ENCODE results near the gene WNT3A.

WNT3A gene

DNA sequence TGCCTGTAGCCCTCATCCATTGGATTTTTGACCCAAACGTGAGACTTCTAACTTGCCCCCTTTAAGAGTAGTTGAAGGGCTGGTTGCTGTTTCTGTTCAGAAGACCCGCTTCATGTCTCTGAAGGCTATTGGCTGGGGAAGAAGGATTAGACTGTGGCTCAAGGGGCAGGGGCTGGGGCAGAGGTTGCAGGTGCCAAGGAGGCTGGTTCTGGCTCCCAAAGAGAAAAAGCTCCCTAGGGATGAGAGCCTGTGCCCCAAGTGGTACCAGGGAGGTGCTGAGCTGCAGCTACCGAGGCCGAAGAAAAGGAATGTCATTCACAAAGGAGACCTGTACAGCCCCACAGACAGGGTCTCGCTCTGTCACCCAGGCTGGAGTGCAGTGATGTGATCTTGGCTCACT lies 5.8 kb downstream of the WNT3A start:
- no peaks in the 10 kb centered on the region for H3K4me1 ChIP-seq
- TF ChIP-seq CTCF (IDR thresholded peaks at IDR 0.05) = no peak
- H3K27me3 ChIP-seq (ENCODE audit: control insufficient read depth, insufficient read depth, low read length) = peaks cover 3% of the 10 kb centered on the region
- no peaks in the 10 kb centered on the region for H3K36me3 ChIP-seq (ENCODE audit: control insufficient read depth, insufficient read depth, low read length)
- no peaks in the 10 kb centered on the region for H3K9me3 ChIP-seq (ENCODE audit: control insufficient read depth, low read length)
- no peak overlapping the region for H3K9ac ChIP-seq
- H2AFZ ChIP-seq = no peak overlapping the region
- H3K4me2 ChIP-seq (ENCODE audit: low read length) = no peak overlapping the region
- no peak overlapping the region for H3K4me3 ChIP-seq (ENCODE audit: low read depth, low read length)
- H3K27ac ChIP-seq = no peak overlapping the region
- H3K79me2 ChIP-seq = no peaks in the 10 kb centered on the region

- Histone ChIP-seq H3K4me1 (no peaks in the 10 kb centered on the region), H2AFZ (no peak overlapping the region), H3K27me3 (ENCODE audit: control insufficient read depth, insufficient read depth, low read length) (peaks cover 3% of the 10 kb centered on the region), H3K4me2 (ENCODE audit: low read length) (no peak overlapping the region), H3K9ac (no peak overlapping the region), H3K79me2 (no peaks in the 10 kb centered on the region), H3K4me3 (ENCODE audit: low read depth, low read length) (no peak overlapping the region), H3K9me3 (ENCODE audit: control insufficient read depth, low read length) (no peaks in the 10 kb centered on the region), H3K36me3 (ENCODE audit: control insufficient read depth, insufficient read depth, low read length) (no peaks in the 10 kb centered on the region), H3K27ac (no peak overlapping the region)
- no peak for TF ChIP-seq CTCF (IDR thresholded peaks at IDR 0.05)
Measured at GRCh38 chr1:228013131-228013934, 6.5 kb downstream of the WNT3A start.

DNA sequence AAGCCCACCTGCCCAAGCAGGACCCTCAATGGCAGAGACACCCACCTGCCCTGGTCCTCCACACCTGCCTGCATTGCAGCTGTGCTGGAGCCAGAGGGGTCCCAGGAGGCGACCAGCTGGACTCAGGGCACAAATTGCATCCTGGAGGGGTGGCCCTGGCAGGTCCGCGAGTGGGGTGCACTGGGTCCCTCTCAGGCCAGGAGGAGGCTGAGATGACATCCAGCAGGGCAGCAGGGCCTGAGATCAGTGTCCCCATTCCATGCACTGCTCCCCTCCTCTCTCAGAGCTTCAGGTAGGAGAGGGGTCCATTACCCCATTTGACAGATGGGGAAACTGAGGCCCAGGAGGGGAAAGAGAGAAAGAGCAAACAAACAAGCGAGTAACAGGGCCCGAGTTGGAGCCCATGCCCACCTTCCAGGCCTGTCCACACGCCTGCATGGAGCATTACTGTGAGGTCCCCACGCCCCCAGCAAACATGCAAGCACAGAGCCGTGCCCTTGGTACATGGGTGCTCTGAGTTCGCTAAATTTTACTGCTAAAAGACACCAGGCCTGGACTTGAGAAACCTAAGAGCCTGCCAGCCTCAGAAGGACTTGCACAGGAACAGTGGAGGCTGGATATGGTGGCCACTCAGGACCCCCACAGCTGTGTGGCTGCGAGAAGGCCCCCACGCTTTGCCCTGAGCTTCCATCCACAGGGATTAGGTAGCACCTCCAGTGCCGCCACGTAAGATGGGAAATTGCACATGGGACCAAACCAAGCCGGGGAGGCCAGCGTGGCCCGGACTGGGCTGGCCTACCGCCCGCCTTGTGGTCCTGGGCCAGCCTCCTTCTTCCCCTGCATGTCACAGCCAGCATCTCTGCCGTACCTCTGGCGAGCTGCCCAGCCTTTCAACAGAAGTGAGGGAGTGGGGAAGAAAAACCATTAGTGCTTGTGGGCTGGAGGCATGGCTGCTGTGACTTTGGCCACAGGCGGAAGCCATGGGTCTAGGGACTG lies 7.4 kb downstream of the WNT3A start:
- H3K9ac ChIP-seq = no peak overlapping the region
- no peaks in the 10 kb centered on the region for H3K9me3 ChIP-seq (ENCODE audit: control insufficient read depth, low read length)
- TF ChIP-seq CTCF (IDR thresholded peaks at IDR 0.05) = no peak
- no peak overlapping the region for H2AFZ ChIP-seq
- no peaks in the 10 kb centered on the region for H3K36me3 ChIP-seq (ENCODE audit: control insufficient read depth, insufficient read depth, low read length)
- H3K4me3 ChIP-seq (ENCODE audit: low read depth, low read length) = no peak overlapping the region
- no peaks in the 10 kb centered on the region for H3K27me3 ChIP-seq (ENCODE audit: control insufficient read depth, insufficient read depth, low read length)
- no peaks in the 10 kb centered on the region for H3K79me2 ChIP-seq
- H3K27ac ChIP-seq = no peak overlapping the region
- H3K4me1 ChIP-seq = no peaks in the 10 kb centered on the region
- no peak overlapping the region for H3K4me2 ChIP-seq (ENCODE audit: low read length)

- Histone ChIP-seq H3K4me3 (ENCODE audit: low read depth, low read length) (no peak overlapping the region), H3K9ac (no peak overlapping the region), H3K27ac (no peak overlapping the region), H3K27me3 (ENCODE audit: control insufficient read depth, insufficient read depth, low read length) (no peaks in the 10 kb centered on the region), H3K79me2 (no peaks in the 10 kb centered on the region), H3K9me3 (ENCODE audit: control insufficient read depth, low read length) (no peaks in the 10 kb centered on the region), H3K4me2 (ENCODE audit: low read length) (no peak overlapping the region), H3K36me3 (ENCODE audit: control insufficient read depth, insufficient read depth, low read length) (no peaks in the 10 kb centered on the region), H2AFZ (no peak overlapping the region), H3K4me1 (no peaks in the 10 kb centered on the region)
- no peak for TF ChIP-seq CTCF (IDR thresholded peaks at IDR 0.05)
Measured at GRCh38 chr1:228015276-228016180, 8.7 kb downstream of the WNT3A start.

Measured in parathyroid adenoma (tissue), 2 donors.